Upper lobe of right lung (tissue), 1 donor: ENCODE results near the gene ALKBH7. TPM values are rescaled to one million over a fixed set of nuclear protein-coding genes. Genes with fewer than 3 reads are reported as not detected.
"Not testable (repeated sequence)": the region's sequence is repeated elsewhere in the genome, so short reads cannot be mapped to it uniquely, and the experiment has no call there.

ENCODE experiments used
- ATAC-seq: fragments of 200-7000 bp; cut with Tn5 transposase; one replicate; pipeline ENCODE4 v1.9.1; 2020; ENCODE audit warnings: mild to moderate bottlenecking, moderate library complexity
- DNase-seq: peaks from one replicate; pipeline ENCODE4 v3.0.0-alpha.2; 2020
- H3K27ac ChIP-seq: fragments of 200-600 bp; one replicate; pipeline ENCODE4 v1.8.0; 2022
- H3K27me3 ChIP-seq: fragments of 200-600 bp; one replicate; pipeline ENCODE4 v1.8.0; 2022; ENCODE audit warnings: mild to moderate bottlenecking
- H3K36me3 ChIP-seq: fragments of 200-600 bp; one replicate; pipeline ENCODE4 v1.8.0; 2022
- H3K4me1 ChIP-seq: fragments of 200-600 bp; one replicate; pipeline ENCODE4 v1.8.0; 2022
- H3K4me3 ChIP-seq: fragments of 200-600 bp; one replicate; pipeline ENCODE4 v1.8.0; 2022; ENCODE audit warnings: mild to moderate bottlenecking
- H3K9me3 ChIP-seq: fragments of 200-600 bp; one replicate; pipeline ENCODE4 v1.8.0; 2022
- CTCF ChIP-seq: fragments of 200-600 bp; IDR thresholded peaks from one replicate; pipeline ENCODE4 v1.8.0; 2022; ENCODE audit warnings: antibody characterized with exemption
- intact Hi-C: fragments of 100-400 bp; cut with DNase I; formaldehyde crosslinking; loops from one replicate; pipeline ENCODE4 v1.11.0; 2022
- total RNA-seq: library from RNA; stranded (reverse); fragmentation: NEBNext Ultra II Directional; extraction: Animal tissue kit (Norgen Biotek cat#: 25700); gene quantifications from one replicate; pipeline ENCODE4 v1.2.1, GENCODE V29; 2021
- donor health status: DM: no; HTN: yes; CAD: no; lungs with severe emphysema.

The ALKBH7 gene
- total RNA-seq, 1 donor from 2014 or later: 57.2 TPM

- TF ChIP-seq CTCF: no peak
- Histone ChIP-seq H3K27me3 (no peaks in the 10 kb centered on the region), H3K4me3 (no peak overlapping the region), H3K27ac (no peak overlapping the region), H3K9me3 (no peaks in the 10 kb centered on the region), H3K4me1 (no peaks in the 10 kb centered on the region), H3K36me3 (no peaks in the 10 kb centered on the region)
- no peak for ATAC-seq
- DNase-seq: no peak
- intact Hi-C loops: no loop called here
Measured at GRCh38 chr19:6334490-6335285, 37.9 kb upstream of the ALKBH7 start.

- H3K9me3 ChIP-seq: no peaks in the 10 kb centered on the region
- no peak overlapping the region for H3K4me3 ChIP-seq
- H3K4me1 ChIP-seq: no peaks in the 10 kb centered on the region
- H3K27me3 ChIP-seq: no peaks in the 10 kb centered on the region
- no peak overlapping the region for H3K27ac ChIP-seq
- intact Hi-C loops: no loop called here
- ATAC-seq (no peak), DNase-seq (no peak)
- TF ChIP-seq CTCF: no peak
- no peaks in the 10 kb centered on the region for H3K36me3 ChIP-seq
Measured at GRCh38 chr19:6340493-6341201, 31.9 kb upstream of the ALKBH7 start.

GRCh38 chr19:6343462-6343861, 29.1 kb upstream of the ALKBH7 start:
- Histone ChIP-seq H3K27me3 (no peaks in the 10 kb centered on the region), H3K4me3 (no peak overlapping the region), H3K27ac (no peak overlapping the region), H3K36me3 (no peaks in the 10 kb centered on the region), H3K9me3 (no peaks in the 10 kb centered on the region), H3K4me1 (no peaks in the 10 kb centered on the region)
- intact Hi-C loops: no loop called here
- TF ChIP-seq CTCF: no peak
- no peak for DNase-seq
- ATAC-seq: no peak

- H3K4me3 ChIP-seq, intact Hi-C loops, DNase-seq, H3K27me3 ChIP-seq, H3K4me1 ChIP-seq, ATAC-seq, H3K36me3 ChIP-seq, H3K27ac ChIP-seq, H3K9me3 ChIP-seq: not testable (repeated sequence)
Measured at GRCh38 chr19:6349271-6349670, 23.3 kb upstream of the ALKBH7 start.

- intact Hi-C loops: no loop called here
- Histone ChIP-seq H3K27me3 (no peaks in the 10 kb centered on the region), H3K27ac (no peak overlapping the region), H3K4me1 (no peaks in the 10 kb centered on the region), H3K9me3 (no peaks in the 10 kb centered on the region), H3K4me3 (no peak overlapping the region), H3K36me3 (no peaks in the 10 kb centered on the region)
- no peak for TF ChIP-seq CTCF
- ATAC-seq: no peak
- DNase-seq: no peak
Measured at GRCh38 chr19:6350688-6351087, 21.9 kb upstream of the ALKBH7 start.

GRCh38 chr19:6352381-6353165, 20.0 kb upstream of the ALKBH7 start:
- Histone ChIP-seq H3K27me3 (no peaks in the 10 kb centered on the region), H3K4me1 (no peaks in the 10 kb centered on the region), H3K4me3 (no peak overlapping the region), H3K36me3 (no peaks in the 10 kb centered on the region), H3K9me3 (no peaks in the 10 kb centered on the region), H3K27ac (no peak overlapping the region)
- intact Hi-C loops: no loop called here
- TF ChIP-seq CTCF: no peak
- DNase-seq: no peak
- ATAC-seq: no peak
